ENCODE results near the gene TSEN15.
A peak's percentile ranks its signal among the peaks of the same experiment; 100 is the strongest.
"Not testable (repeated sequence)": the region's sequence is repeated elsewhere in the genome, so short reads cannot be mapped to it uniquely, and the experiment has no call there.

TSEN15 gene

DNA sequence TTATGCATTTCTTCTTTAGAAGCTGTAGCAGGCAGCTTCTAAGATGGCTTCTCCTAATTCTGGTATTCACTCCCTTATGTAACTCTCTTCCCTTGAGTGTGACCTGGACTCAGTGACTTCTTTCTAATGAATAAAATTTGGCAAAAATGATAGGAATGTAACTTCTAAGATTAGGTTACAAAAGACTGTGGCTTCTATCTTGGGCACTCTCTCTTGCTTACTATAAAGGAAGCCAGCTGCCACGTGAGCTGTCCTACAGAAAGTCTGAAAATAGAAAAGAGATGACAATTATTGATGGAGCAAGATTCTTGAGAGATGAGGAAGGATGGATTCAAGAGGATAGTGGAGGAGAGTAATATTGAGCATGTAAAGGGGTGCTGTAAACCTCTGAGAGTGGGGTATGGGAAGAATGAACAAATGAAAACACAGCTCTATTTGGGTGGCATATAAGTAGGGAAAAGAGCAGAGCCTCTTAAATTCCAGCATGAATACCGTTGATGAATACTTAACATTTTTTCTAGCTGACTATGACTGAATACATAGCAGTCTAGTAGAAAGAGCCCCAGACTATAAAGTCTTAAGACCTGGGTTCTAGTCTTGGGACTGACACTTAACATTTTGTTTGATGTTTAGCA is 5.5 kb downstream of the TSEN15 start:
- DNase-seq, result no peak

- DNase-seq, result no peak
These were observed 8.4 kb downstream of the TSEN15 start for GRCh38 chr1:184059887-184060286.

DNA sequence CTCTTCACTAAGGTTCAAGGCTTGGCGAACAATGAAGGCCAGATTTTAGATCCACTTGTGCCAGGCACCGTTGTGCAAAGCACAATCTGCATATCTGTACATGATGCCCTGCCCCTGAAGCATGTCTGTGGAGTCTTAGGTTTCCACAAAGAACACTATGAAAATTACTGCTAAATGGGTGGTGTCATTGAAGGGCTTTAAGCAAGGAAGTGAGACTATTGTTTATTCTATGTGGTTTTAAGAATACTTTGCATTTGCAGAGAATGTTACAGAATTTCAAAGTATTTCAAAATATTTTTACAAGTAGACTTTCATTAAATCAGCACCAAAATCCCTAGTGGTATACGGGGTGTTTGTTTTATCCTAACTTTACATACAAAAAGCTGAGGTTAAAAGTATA is 8.8 kb downstream of the TSEN15 start:
- DNase-seq, result no peak

GRCh38 chr1:184061396-184062003 is 10.0 kb downstream of the TSEN15 start:
- no peak for DNase-seq

- DNase-seq, result no peak
These were observed 11.2 kb downstream of the TSEN15 start for GRCh38 chr1:184062640-184063286.

- no peak for DNase-seq
These were observed 14.0 kb downstream of the TSEN15 start for GRCh38 chr1:184065559-184065958.

GRCh38 chr1:184068354-184068753 is 16.8 kb downstream of the TSEN15 start:
- no peak for DNase-seq

DNA sequence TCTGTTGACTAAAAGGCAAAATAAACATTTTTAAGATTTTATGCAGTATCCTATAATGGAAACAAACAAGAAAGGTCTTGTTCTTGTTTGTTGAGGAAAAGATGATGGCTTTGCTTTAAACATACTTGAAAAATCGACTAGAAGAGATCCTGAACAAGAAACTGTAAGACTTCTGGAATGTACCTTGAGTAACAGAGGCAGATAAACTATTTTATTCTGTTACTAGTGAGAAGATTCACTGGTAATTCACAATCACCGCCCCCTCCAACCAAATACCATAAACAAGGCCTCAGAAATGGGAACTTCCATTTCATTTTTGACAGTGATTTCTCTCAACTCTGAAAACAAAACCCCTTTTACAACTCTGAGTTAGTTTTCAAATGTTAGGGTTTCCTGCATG is 18.1 kb downstream of the TSEN15 start:
- DNase-seq, result no peak

- DNase-seq, result no peak
These were observed 20.8 kb downstream of the TSEN15 start for GRCh38 chr1:184072376-184072775.

GRCh38 chr1:184074383-184074782 is 22.9 kb downstream of the TSEN15 start:
- DNase-seq, result no peak

DNA sequence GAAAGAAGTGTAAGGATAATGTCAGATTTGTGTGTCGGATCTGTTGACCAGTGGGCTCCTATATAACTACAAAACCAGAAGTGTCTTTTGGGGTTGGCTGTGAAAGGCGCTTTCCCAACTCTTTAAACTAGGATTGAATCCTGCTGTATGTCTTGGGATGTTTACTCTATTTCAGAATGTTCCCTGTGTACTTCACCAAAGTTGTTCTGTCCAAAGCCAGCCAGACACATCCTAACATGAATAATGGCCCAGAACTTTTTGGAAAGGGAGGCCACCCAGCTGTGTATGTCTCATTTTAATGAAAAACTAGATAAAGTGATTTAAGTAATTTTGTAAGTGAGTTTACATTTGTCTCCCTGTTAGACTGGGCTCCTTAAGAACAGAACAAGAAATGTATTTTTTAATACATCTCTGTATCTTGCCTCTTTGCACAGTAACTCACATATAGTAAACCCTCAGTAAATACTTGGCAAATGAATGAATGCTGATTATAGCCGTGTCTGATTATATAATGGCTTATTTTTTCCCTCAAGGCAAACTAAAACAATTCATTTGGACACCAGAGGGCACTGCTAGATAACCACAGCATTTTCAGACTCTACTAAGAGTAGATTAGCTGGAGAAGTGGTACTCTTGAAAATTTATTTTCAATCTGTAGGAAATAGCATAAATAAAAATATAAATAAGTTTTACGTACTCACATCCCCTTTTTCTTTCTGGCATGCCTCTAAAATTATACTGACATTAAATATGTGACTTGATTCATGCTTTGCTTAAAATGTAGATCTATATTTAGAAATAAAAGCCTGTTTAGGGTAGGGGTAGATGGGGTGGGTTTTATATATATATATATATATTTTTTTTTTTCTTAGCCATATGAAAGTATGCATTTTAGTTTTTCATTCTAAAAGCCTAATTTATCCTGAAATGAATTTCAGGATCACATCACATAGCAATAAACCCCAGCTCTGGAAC is 23.8 kb downstream of the TSEN15 start:
- DNase-seq, result peak; percentile 78

DNA sequence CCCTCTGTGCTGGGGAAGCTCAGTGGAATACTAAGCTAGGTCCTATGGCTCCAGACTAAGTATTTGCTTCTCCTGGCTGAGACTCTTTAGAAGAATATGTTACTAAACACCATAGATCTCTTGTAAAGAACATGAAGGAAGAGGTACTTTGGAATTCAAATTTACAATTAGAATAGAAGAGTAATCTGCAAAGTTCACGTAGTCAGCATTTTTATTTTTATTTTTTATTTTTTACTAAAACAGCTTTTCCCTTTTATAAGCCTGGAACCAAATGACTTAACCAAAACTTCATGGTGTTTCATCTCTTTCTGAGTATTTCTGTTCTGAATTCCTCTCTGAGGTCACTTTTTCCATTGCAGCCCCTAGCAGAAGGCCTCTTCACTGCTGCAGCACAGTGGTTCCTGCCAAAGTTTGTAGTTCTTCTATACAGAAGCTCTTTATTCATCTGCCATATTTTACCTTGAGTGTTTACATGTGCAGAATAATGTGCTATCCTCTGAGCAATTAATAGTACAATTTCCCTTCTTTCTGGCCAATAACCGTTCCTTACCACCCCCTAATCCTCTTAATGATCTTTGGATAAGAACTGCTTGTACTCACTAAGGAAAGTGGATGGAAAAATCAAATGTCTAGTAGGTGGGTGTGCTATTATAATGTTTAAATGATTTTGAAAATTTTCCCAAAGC is 27.2 kb downstream of the TSEN15 start:
- DNase-seq, result peak; percentile 21

DNA sequence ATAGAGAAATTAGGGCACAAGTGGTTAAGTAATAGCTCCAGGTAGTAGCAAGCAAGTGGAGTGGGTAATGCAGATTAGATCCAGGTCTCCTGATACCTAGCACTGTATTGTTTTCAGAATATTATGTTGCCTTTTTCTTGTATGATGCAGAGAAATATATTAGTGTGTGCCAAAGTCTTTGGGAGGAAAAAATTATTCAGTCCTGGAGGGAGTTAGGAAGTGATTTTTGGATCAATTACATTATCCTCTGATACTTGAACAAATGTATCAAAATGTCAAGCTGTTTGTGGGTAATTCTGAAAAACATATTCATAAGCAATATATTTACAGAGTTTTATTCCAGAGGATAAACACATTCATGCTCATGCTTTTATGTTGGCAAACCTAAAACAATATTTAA is 28.8 kb downstream of the TSEN15 start:
- DNase-seq, result no peak

GRCh38 chr1:184082541-184083415 is 31.2 kb downstream of the TSEN15 start:
- DNase-seq, result no peak

DNA sequence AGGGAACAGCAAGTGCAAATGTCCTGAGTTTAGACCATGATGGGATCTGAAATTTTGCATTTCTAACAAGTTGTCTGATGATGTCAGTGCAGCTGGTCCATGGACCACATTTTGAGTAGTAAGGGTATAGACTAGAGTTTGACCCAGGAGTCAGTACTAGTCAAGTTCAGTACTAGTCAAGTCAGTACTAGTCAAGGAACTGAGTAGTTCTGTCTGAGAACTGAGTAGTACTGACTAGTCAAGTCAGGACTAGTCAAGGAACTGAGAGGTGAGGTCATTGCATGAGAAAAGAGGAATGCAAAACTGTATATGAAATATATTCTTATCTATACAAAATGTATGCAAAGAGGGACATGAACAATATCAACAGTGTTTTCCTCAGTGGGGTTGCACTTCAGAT is 34.1 kb downstream of the TSEN15 start:
- no peak for DNase-seq

- no peak for DNase-seq
These were observed 36.5 kb downstream of the TSEN15 start for GRCh38 chr1:184088037-184088436.

- no peak for DNase-seq
These were observed 41.5 kb downstream of the TSEN15 start for GRCh38 chr1:184093071-184093470.

- DNase-seq, result no peak
These were observed 44.5 kb downstream of the TSEN15 start for GRCh38 chr1:184096005-184096404.

GRCh38 chr1:184096580-184096979 is 45.0 kb downstream of the TSEN15 start:
- DNase-seq, result not testable (repeated sequence)

GRCh38 chr1:184101141-184101540 is 49.6 kb downstream of the TSEN15 start:
- no peak for DNase-seq

DNA sequence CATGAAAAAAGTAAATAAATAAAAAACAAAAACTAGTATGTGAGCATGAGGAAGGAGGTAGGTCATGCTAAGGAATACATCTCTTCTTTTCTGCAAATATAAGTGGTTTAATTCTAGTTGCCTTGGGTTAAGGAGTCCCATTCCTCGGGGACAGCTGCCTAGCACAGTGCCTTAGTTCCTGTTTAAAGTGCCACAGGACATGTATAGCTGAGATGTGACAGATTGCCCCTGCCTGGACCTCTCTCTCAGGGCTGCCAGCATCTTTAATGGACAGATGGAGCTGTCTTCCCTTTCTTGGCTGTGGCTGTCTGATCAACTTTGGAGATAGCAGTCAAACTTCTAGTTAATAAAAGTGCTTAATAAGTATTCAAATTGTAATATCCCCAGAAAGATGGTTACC is 50.0 kb downstream of the TSEN15 start:
- no peak for DNase-seq
